Measurements from ENCODE around the gene HDAC5.

- TF ChIP-seq POLR2A (IDR thresholded peaks at IDR 0.05), result no peak
- TF ChIP-seq CTCF (IDR thresholded peaks at IDR 0.05), result no peak
Measured at GRCh38 chr17:44029736-44030135, 93.7 kb downstream of the HDAC5 start.

Data from body of pancreas (tissue), 4 donors.